GM21737 (cell line): ENCODE data around the gene CD248.
"Not testable (repeated sequence)": the region's sequence is repeated elsewhere in the genome, so short reads cannot be mapped to it uniquely, and the experiment has no call there.

Experiments
- ATAC-seq: cut with Tn5 transposase; IDR thresholded peaks from one replicate; pipeline ENCODE4 v1.9.1; 2021; ENCODE audit warnings: mild to moderate bottlenecking, moderate library complexity; ENCODE audit not compliant: unreplicated experiment

CD248 gene

DNA sequence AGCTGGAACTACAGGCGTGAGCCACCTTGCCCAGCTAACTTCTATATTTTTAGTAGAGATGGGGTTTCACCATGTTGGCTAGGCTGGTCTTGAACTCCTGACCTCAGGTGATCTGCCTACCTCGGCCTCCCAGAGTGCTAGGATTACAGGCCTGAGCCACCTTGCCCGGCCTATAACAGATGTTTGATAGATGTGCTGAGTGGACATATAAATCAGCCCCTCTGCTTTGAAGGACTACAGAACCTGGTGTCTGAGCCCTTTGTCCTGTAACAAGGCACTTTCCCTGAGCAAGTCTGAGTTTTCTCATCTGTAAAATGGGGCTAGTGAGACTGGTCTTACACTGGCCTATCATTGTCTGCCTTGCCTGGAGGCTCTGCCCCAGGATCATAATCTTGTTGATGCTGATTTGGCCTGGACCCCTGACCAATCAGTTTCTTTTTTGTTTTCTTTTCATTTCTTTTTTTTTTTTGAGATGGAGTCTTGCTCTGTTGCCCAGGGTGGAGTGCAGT lies 12.4 kb upstream of the CD248 start:
- ATAC-seq = no peak

DNA sequence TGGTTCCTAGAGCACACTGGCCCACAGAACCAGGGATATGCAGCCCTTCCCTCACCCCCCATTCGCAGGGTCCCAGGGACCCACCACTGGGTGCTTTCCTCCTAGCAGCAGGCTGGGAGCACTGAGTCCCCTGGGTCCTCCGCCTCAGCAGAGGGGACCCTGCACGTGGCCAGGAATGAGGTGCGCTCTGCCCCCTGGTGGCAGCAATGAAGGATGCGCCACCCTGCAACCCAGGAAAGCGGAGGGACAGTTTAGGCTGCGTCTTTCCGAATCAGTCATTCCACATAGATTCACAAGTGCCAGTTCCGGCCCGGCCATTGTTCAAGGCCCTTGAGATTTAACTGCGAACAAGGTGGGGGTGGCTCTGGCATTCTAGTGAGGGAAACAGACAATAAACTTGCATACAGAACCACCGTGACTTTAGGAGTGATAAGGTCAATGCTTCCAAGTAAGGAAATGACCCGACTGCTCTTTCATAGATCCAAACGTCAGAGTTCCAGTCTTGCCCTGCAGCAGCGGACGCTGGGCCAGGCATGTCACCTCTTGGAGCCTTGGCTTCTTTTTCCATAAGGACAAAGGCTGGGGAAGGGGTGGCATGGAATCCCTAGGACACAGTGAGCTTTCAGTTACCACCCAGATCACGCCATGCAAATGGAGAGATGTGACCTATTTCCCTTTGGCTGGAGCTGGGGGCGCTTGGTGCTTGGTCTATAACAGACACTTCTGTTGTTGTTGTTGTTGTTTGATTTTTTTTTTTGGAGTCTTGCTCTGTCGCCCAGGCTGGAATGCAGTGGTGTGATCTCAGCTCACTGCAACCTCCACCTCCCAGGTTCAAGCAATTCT lies 11.7 kb upstream of the CD248 start:
- ATAC-seq = no peak

DNA sequence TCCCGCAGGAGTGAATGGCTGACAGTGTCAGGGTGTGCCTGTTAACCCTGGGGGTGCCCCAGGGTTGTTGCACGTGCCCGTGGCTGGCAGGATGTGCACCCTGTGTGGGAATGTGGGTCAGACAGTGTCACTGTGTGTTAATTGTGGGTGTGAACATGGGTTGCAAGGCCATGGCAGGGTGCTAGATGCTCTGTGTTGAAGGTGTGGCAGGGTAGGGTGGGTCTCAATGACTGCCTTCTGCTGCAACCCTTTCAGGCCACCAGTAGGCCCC lies 11.1 kb upstream of the CD248 start:
- no peak for ATAC-seq

DNA sequence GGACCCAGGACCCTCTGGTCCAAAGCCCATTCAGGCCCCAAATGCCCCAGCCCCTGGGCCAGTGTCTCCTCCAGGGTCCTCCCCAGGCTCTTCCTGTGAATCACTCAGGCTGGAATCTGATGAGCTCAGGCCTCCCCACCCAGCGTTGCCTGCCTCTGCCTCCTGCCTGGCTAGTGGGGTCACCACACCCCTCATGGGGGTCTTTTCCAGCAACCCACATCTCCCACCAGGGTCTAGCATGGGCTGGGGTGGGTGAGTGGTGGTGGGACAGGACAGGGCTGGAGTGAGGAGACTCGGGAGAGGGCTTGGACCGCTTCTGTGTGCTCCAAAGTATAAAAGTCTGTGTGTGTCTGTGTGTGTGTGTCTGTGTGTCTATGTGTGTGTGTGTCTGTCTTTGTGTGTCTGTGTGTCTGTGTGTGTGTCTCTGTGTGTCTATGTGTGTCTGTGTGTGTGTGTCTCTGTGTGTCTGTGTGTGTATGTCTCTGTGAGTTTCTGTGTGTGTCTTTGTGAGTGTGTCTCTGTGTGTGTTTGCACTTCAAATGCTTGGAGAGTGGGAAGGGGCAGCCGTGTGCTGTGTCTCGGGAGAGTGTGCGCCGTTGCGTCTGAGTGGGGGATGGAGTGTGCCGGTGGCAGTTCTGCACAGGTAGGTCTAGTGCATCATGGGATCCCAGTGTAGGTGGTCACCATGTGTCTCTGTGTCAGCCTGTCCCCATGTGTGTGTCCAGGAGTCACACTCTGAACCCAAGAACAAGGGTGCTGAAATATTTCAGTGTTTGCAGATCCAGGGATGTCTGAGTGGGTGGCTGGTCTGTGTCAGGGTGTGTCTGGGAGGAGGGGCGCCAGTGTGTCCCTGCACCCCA lies 10.6 kb upstream of the CD248 start:
- ATAC-seq = no peak

DNA sequence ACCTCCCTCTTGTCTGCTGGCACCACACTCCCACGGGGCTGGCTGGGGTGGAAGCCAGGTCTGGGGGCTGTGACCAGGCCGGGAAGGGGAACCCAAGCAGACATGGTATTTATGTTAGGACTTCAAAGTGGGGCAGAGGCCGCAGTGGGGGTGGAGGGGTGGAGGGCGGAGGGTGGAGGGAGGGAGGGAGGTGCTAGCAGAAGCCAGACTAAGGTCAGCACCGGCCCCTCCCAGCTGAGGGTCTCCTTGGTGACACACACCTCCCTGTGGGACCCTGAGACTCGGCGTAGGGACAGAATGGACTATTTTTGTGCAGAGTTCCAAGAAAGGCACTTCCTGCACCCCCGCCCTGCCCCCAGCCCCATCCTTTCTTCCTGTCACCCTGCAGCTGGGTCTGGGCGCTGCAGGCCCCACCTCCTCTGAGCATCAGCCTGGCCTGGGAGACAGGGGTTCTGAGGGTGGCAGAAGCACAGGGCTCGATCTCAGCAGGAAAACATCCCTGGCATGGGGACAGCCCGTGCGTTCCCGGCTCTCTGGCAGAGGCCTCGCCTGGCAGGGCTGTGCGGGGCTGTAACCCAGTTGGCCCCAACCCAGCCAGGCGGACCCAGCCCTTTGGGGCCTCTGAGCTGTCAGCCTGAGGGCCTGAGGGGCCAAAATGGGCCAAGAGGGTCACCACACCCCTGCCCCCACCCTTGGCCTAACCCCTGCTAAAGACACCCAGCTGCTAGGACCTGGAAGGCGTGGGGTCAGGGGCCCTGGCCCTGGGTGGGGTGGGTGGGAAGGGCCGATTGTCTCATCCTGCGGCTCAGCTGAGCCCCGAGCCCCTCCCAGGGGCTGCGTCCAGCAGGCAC lies 9.6 kb upstream of the CD248 start:
- no peak for ATAC-seq

DNA sequence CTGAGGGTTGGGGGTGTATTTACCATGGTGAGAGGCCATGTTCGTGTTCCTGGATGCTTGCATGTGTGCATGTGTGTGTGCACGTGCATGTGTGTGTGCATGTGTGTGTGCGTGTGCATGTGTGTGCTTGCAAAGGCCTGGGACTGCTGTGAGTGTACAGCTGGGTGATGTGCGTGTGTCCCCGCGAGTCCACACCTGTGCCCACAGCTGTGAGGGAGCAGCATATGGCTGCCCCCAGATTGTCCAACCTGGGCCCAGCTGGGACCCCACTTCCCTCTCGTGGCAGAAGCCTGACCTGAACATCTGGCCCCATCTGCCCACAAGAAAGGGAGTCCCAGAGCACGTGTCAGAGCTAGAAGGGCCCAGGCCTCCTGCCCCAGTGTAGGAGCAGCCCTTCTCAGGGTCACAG lies 8.4 kb upstream of the CD248 start:
- ATAC-seq = no peak

DNA sequence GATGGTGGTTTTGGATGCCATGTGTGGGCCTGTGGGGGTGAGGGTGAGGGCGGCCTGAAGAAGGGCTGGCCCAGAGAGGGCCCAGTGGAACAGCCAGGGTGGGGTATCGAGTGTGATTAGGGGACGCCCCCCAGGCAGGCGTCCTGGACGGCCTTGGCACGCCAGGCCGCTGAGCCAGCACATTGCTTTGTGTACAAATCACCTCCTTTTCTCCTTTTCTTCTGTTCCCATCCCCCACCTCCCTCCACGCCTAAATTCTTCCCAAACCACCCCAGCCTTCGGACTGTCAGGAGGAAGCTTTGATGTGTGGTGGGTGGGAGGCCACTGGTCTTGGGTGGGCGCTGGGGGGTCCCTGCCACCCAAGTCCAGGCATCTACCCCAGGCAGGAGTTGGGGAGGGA lies 7.8 kb upstream of the CD248 start:
- no peak for ATAC-seq

DNA sequence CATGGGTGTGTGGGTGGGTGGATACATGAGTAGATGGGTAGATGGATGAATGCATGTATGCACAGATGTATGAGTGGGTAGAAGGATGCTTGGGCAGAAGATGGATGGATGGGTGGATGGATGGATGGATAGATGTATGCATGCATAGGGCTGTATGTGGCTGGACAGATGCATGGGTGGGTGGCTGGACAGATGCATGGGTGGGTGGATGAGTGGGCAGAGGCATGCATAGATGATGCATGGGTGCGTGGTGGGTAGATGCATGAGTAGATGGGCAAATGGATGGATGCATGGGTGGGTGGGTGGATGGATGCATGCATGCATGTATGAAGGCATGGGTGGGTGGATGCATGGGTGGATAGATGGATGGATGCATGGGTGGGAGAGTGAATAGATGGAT lies 6.8 kb upstream of the CD248 start:
- no peak for ATAC-seq

DNA sequence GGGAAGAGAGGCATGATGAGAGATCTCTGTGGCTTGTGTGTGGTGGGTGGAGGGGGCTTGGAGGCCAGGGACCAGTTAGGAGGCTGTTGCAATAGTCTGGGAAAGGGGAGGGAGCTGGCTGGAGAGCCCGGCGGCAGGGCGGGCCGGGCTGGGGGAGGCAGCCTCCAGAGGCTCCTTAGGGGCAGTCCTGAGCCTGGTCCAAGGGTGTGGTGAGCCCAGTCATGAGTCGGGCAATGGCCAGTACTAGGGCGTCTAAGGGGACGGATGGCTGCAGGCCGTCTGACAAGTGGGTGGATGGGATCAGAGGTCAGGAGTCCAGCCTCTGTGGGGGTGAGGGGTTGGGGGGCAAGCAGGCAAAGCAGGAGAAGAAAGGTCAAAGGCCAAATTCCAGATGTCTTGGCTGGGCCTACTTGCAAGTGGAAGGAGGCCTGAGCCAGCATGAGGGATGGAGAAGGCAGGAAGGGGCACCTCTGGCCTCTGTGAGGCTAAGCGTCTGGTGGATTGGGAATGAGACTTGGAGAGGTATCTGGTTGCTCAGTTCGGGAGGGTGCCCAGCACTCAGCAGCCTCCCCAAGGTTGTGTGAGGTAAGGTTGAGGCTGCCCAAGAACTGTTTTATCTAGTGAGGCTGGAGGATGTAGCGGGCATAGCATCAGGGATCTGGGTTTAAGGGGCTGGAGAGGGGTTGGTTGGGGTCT lies 6.0 kb upstream of the CD248 start:
- no peak for ATAC-seq

DNA sequence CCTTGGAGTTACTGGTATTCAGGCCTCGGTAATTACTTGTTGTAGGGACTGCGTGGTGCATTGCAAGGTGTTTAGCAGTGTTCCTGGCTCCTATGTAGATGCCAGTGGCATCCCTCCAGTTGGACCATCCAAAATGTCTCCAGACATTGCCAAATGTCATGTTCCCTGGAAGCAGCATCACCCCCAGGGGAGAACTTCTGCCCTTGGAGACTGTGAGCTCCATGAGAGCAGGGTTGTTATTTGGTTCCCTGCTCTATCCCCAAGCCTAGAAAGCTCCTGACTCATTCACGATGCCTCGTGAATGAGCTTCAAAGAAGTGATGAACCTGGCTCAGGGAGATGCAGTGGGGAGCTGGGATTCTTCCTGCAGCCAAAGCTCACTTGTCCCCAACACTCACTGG lies 4.8 kb upstream of the CD248 start:
- ATAC-seq = no peak

DNA sequence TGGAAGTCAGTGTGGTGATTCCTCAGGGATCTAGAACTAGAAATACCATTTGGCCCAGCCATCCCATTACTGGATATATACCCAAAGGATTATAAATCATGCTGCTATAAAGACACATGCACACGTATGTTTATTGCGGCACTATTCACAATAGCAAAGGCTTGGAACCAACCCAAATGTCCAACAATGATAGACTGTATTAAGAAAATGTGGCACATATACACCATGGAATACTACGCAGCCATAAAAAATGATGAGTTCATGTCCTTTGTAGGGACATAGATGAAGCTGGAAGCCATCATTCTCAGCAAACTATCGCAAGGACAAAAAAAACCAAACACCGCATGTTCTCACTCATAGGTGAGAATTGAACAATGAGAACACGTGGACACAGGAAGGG lies 3.9 kb upstream of the CD248 start:
- not testable (repeated sequence) for ATAC-seq

DNA sequence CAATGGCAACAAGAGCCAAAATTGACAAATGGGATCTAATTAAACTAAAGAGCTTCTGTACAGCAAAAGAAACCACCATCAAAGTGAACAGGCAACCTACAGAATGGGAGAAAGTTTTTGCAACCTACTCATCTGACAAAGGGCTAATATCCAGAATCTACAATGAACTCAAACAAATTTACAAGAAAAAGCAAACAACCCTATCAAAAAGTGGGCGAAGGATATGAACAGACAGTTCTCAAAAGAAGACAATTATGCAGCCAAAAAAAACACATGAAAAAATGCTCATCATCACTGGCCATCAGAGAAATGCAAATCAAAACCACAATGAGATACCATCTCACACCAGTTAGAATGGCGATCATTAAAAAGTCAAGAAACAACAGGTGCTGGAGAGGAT lies 3.4 kb upstream of the CD248 start:
- not testable (repeated sequence) for ATAC-seq

DNA sequence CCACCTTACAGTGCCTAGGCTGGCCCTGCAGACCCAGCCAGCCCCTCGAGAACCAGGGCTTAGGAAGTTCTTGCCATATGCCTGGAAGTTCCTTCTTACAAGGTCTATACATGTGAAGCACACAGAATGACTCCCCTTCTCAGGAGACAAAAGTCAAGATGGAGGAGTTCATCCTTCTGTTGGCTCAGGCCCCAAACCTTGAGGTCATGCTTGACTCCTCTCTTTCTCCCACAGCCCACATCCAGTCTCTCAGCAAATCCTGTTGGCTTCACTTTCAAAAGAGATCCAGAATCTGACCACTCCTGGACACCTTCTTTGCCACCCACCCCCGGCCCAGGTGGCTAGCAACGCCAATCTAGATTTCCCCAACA lies 1.7 kb upstream of the CD248 start:
- ATAC-seq = no peak

DNA sequence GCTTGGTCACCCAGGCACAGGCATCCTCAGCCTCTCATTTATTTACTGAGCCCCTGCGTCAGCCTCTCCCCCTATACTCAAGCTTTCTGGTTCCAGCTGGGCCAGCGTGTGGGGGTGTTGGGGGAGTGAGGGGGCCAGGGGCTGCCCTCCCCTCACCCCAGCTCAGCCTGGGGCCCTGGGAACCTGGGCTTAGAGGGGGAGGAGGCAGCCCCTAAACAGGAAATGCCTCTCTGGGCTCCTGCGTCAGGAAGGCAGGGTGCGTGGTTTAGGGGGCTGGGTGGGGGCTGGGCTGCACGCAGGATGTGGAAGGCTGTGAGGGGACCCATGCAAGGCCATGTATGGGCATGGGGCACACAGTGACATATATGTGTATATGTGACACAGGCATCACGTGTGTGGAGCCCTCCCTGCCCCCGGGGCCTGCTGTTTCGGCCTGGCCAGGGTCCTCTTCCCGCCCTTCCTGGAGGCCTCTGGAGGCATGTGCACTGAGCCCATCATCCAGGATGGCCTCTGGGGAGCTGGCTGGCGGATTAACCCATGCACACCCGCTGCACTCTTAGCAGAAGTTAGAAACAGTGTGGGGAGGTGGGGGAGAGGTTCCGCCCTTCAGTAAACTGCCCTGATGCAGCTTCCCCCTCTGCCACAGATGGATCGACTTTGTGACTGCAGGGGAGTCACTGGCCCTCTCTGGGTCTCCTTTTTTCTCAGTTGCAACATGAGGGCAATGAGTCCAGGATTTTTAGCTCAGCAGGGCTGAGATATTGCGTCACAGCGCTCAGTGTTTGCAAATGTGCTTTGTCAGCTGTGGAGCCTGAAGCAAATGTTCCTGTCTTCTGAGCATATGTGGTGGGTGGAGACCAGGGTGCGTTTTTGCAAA lies 1.1 kb upstream of the CD248 start:
- ATAC-seq = no peak

DNA sequence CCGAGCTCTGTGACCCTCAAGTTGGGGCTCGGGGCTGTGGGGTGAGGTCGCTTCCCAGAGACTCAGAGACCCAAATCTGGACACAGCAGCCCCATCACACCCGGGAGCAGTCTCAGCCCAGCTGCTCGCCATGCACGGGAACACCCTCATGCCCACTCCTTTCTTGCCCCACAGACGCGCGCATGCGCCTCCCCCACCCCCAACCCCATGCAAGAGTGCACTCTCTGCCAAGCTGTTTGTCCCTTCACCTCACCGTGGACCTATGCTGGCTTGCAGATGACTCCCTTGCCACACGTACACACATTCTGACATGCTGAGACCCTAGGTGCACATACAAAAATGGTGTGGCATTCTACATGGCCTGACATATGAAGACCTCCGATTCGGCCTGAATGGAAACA lies 478 bp upstream of the CD248 start:
- no peak for ATAC-seq

DNA sequence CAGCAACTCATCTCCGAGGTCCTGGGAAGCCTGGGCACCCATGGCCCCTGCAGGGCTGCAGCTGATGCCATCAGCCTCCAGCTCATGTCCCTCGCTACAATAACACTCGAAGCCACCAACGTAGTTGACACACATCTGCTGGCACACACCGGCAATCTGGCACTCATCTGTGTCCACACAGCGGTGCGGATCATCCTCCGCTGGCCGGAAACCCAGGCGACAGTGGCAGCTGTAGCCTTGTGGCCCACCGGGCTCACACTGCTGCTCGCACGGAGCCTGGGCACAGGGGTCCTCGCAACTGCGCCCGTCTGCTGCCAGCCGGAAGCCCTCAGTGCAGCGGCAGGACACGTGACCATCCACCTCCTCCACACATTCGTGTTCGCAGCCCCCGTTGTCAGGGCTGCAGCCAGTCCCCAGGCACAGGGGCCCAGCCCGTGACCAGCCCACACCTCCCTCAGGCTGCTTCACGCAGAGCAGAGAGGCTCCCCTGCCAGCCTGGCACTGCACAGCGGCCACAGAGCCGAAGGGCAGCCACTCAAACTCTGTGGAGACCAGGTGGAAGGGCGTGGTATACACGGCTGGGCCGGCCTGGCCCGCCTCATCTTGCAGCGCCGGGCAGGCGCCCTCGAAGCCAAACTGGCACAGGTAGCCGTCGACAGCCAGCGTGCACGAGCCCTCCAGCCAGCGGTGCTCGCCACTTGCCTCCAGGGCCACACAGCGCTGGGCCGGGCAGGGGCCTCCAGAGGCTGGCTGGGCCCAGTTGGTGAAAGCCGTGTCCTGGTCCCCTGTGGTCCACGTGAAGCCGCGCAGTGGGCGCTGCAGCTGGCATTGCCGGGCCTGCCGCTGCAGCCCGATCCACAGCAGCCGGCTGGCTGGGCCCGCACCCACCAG lies 678 bp downstream of the CD248 start:
- ATAC-seq = no peak

DNA sequence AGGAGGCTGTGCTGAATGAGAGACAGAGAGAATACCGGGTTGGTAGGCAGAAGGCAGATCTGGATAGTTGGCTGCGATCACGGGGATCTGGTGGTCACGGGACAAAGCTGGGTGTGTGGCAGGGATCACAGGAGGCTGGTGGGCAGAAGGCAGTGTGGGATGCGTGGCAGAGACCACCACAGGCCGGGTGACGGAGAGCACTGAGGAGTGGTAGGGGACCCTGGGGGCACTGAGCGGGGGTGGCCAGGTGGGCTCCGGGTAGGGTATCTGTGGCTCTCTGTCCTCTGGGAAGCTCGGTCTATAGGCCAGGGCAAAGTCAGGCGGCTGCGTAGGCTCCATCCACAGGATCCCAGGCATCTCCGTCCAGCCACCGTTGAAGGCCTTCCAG lies 1.4 kb downstream of the CD248 start:
- ATAC-seq = no peak

DNA sequence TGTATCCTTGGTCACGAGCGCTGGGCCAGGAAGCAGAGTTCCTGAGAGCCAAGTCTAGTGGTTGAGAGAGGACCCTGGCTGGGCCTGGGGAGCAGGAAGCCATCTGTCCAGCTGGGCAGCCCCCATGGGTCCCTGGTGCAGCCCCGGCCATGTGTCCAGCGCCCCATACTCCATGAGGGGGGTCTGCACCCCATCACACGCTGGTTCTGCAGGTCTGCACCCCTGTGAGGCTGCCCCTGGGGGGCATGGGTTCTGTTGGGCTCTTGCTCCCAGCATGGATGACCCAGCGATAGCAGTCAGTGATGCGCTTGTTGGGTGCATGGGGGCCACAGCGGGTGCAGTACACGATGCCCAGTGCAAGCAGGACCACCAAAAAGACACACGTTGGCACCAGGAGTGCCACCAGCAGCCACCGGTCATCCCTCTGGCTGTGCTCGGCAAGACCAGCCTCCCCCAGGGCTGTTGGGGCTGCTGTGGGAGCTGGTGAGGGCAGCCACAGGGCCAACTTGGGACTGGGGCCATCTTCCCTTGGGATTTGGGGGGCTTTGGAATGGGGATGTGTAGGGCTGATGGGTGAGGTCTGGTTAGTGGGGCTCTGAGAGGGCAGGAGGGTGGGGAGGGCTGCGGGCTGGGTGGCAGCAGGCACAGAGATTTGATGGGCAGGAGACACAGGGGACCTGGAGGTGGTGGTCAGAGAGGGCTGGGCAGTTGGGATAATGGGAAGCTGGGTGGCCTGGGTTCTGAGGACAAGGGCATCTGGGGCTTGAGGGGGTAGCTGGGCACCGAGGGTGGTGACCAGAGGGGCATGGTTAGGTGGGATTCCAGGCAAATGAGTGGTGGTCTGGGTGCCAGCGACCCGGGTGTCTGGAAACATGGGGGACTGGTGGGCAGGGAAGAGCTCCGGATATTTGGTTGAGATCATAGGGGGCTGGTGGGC lies 2.0 kb downstream of the CD248 start:
- ATAC-seq = no peak
